HFFc6 (cell line): ENCODE data around the gene BRD3. TPM values are rescaled to one million over a fixed set of nuclear protein-coding genes. Genes with fewer than 3 reads are reported as not detected.
"Not testable (repeated sequence)": the region's sequence is repeated elsewhere in the genome, so short reads cannot be mapped to it uniquely, and the experiment has no call there.

Experiments used
- DNase-seq: peaks from one replicate; pipeline ENCODE4 v3.0.0-alpha.2; 2018
- H3K27ac Mint-ChIP-seq: 2 replicates; pipeline ENCODE4 v1.8.0; 2020; ENCODE audit warnings: mild to moderate bottlenecking, mixed read lengths
- H3K27me3 Mint-ChIP-seq: 2 replicates; pipeline ENCODE4 v1.8.0; 2021; ENCODE audit warnings: mild to moderate bottlenecking, moderate library complexity, mixed read lengths; ENCODE audit not compliant: insufficient read depth
- H3K36me3 Mint-ChIP-seq: 2 replicates; pipeline ENCODE4 v1.8.0; 2021; ENCODE audit warnings: low read depth, mixed read lengths
- H3K4me1 Mint-ChIP-seq: 2 replicates; pipeline ENCODE4 v1.8.0; 2020; ENCODE audit warnings: low read depth, mixed read lengths
- H3K4me3 Mint-ChIP-seq: 2 replicates; pipeline ENCODE4 v1.8.0; 2020; ENCODE audit warnings: mild to moderate bottlenecking, moderate library complexity, mixed read lengths
- H3K9me3 Mint-ChIP-seq: 2 replicates; pipeline ENCODE4 v1.8.0; 2020; ENCODE audit warnings: mild to moderate bottlenecking, mixed read lengths
- total RNA-seq, 6 experiments: library from RNA; stranded (reverse); fragmentation: NEBNext Ultra II Directional; extraction: Animal tissue kit (Norgen Biotek cat#: 25700); gene quantifications; 2 replicates in 1 of 6; 3 replicates in 5 of 6; pipeline ENCODE4 v1.2.3, GENCODE V29; 2021
- TF ChIP-seq, protein P1 (sequence below): fragments of 200-600 bp; sonication (generic); IDR thresholded peaks from 2 replicates; pipeline ENCODE4 v1.5.0; 2021; ENCODE audit warnings: antibody characterized with exemption, mild to moderate bottlenecking

Gene BRD3
- total RNA-seq, 6 experiments from 2014 or later: 17.1 to 20.9 (median 18.6) TPM

DNA sequence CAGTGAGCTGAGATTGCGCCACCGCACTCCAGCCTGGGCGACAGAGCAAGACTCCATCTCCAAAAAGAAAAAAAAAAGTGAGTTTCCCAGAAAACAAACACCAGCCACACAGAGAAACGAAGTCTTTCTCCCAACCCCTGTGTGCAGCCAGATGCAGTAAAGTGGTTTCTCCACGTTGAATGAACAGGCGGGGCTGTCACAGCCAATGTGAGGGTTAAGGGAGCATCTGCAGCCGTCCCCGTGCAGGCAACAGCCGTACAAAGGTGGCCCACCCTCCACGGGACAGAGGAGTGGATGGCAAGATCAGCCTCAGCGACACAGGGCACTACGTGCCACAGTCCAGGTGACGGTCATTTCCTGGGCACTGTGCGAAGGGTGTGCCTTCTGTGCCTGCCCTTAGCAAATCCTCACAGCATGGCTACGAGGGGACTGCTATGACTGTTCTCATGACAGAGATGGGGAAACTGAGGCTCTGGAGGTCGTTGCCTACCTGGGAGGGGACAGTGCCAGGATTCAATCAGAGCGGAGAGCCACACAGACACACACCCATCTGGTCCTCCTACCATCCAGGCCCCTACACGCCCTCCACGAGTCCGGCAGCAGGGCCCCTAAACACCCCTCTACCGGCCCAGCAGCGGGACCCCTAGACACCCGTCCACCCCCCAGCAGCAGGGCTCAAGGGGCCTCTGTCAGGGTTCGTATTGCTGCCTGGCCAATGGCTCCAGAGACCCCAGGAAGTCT, 78.0 kb downstream of the BRD3 start:
- no peaks in the 10 kb centered on the region for H3K9me3 Mint-ChIP-seq
- H3K4me3 Mint-ChIP-seq: peak overlapping the region; percentile 94
- no peak for DNase-seq
- H3K4me1 Mint-ChIP-seq: peaks cover 13% of the 10 kb centered on the region
- H3K27me3 Mint-ChIP-seq: no peaks in the 10 kb centered on the region; the same call in none of the 2 replicates
- H3K27ac Mint-ChIP-seq: peak overlapping the region; percentile 93
- H3K36me3 Mint-ChIP-seq: no peaks in the 10 kb centered on the region
- TF ChIP-seq, protein P1, sequence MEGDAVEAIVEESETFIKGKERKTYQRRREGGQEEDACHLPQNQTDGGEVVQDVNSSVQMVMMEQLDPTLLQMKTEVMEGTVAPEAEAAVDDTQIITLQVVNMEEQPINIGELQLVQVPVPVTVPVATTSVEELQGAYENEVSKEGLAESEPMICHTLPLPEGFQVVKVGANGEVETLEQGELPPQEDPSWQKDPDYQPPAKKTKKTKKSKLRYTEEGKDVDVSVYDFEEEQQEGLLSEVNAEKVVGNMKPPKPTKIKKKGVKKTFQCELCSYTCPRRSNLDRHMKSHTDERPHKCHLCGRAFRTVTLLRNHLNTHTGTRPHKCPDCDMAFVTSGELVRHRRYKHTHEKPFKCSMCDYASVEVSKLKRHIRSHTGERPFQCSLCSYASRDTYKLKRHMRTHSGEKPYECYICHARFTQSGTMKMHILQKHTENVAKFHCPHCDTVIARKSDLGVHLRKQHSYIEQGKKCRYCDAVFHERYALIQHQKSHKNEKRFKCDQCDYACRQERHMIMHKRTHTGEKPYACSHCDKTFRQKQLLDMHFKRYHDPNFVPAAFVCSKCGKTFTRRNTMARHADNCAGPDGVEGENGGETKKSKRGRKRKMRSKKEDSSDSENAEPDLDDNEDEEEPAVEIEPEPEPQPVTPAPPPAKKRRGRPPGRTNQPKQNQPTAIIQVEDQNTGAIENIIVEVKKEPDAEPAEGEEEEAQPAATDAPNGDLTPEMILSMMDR: no peak

DNA sequence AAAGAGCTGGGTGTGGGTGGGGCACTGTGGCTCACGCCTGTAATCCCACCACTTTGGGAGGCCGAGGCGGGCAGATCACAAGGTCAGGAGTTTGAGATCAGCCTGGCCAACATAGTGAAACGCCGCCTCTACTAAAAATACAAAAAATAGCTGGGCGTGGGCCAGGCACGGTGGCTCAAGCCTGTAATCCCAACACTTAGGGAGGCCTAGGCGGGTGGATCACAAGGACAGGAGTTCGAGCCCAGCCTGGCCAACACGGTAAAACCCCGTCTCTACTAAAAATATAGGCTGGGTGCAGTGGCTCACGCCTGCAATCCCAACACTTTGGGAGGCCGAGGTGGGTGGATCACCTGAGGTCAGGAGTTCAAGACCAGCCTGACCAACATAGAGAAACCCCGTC, 79.1 kb downstream of the BRD3 start:
- not testable (repeated sequence) for H3K9me3 Mint-ChIP-seq, H3K27ac Mint-ChIP-seq, H3K36me3 Mint-ChIP-seq

DNA sequence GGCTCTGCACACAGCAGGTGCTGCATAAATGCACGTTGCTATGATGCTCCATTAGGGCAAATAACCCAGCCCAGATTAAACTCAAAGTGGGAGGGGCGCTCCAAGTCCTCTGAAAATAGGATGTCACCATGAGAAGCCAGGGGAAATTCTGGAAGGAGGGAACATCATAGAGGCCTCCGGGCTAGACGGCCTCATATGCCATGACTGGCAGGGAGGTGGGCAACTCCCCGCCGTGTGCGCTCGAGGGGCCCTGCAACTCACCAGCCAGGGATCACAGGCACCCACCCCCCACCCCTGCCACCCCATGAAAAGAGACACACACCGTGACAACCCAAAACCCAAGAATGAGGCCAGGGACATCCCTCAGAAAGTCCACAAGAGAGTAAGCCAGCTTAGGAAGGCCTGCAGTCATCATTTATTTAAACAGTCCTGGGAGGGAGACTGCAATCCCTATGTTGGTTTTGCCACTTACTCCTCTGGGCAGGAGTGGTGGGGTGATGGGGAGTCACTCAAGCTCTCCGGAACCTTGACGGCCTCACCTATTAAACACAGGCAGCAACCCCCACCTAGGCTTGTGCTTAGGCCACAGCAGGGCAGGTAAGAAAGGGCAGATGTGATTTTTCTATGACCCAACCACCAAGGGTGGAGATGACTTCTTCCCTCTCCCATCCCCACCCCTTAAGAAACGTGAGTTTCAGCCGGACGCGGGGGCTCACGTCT, 79.7 kb downstream of the BRD3 start:
- Mint-ChIP-seq H3K27ac (no peak overlapping the region; the same call in 1 of the 2 replicates), H3K4me1 (peaks cover 5% of the 10 kb centered on the region), H3K27me3 (no peaks in the 10 kb centered on the region; the same call in 1 of the 2 replicates), H3K4me3 (no peak overlapping the region), H3K36me3 (no peaks in the 10 kb centered on the region), H3K9me3 (no peaks in the 10 kb centered on the region)
- no peak for DNase-seq
- TF ChIP-seq, protein P1: no peak

More for the DNA sequence above, 79.1 kb downstream of the BRD3 start:
- DNase-seq, H3K27me3 Mint-ChIP-seq, H3K4me1 Mint-ChIP-seq, H3K4me3 Mint-ChIP-seq: not testable (repeated sequence)

DNA sequence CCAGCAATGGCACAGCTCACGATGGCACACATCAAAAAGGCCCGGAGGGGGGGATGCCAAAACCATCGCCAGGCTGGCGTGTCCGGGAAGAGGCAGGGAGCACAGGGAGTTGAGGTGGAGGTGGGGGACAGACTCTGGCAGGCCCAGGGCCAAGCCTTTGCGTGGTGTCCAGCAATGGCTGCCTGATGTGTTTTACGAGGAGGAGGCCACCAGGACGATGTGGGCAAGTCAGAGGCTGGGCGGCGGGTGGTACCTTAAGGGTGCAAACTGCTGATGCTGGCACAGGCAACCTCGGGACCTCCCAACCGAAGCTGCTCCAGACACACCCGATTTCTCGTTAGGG, 80.4 kb downstream of the BRD3 start:
- Mint-ChIP-seq H3K9me3 (no peaks in the 10 kb centered on the region), H3K4me1 (peaks cover 5% of the 10 kb centered on the region), H3K27me3 (no peaks in the 10 kb centered on the region; the same call in 1 of the 2 replicates), H3K4me3 (no peak overlapping the region), H3K27ac (no peak overlapping the region; the same call in 1 of the 2 replicates), H3K36me3 (no peaks in the 10 kb centered on the region)
- TF ChIP-seq, protein P1: no peak
- no peak for DNase-seq

DNA sequence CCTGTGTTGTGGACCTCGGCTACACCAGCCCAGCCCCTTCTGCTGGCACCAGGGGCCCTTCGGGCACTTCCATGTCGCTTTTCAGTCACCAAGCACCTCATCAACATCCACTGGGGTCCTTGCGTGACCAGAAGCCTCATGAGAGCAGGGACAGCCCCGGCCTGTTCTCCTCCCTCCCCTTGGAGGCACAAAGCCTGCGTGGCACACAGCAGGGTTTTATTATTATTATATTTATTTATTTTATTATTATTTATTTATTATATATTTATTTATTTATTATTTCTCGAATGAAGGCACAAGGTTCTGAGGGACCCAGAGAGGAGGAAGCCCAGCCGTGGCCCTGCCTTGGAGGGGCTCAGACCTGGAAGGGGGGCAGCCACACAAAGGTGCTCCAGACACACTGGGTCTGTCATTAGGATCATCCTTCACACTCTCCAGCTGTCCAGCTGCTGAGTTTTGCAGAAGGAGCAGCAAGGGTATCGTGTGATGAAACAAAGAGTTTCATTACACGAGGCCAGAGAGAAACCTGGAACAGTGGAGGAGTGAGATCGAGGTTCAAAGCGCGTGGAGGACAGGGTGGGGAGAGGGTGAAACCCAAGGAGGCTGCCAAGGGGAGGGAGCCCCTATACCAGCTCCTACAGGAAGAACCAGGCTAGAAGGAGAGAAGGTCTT, 80.9 kb downstream of the BRD3 start:
- H3K27ac Mint-ChIP-seq: no peak overlapping the region; the same call in 1 of the 2 replicates
- H3K4me3 Mint-ChIP-seq: no peak overlapping the region
- no peaks in the 10 kb centered on the region for H3K9me3 Mint-ChIP-seq
- TF ChIP-seq, protein P1: no peak
- H3K4me1 Mint-ChIP-seq: peaks cover 5% of the 10 kb centered on the region
- H3K27me3 Mint-ChIP-seq: no peaks in the 10 kb centered on the region; the same call in 1 of the 2 replicates
- DNase-seq: no peak
- no peaks in the 10 kb centered on the region for H3K36me3 Mint-ChIP-seq
